Measurements from ENCODE around the gene XPO5.
A peak's percentile ranks its signal among the peaks of the same experiment; 100 is the strongest.
"Not testable (repeated sequence)": the region's sequence is repeated elsewhere in the genome, so short reads cannot be mapped to it uniquely, and the experiment has no call there.

The XPO5 gene

DNA sequence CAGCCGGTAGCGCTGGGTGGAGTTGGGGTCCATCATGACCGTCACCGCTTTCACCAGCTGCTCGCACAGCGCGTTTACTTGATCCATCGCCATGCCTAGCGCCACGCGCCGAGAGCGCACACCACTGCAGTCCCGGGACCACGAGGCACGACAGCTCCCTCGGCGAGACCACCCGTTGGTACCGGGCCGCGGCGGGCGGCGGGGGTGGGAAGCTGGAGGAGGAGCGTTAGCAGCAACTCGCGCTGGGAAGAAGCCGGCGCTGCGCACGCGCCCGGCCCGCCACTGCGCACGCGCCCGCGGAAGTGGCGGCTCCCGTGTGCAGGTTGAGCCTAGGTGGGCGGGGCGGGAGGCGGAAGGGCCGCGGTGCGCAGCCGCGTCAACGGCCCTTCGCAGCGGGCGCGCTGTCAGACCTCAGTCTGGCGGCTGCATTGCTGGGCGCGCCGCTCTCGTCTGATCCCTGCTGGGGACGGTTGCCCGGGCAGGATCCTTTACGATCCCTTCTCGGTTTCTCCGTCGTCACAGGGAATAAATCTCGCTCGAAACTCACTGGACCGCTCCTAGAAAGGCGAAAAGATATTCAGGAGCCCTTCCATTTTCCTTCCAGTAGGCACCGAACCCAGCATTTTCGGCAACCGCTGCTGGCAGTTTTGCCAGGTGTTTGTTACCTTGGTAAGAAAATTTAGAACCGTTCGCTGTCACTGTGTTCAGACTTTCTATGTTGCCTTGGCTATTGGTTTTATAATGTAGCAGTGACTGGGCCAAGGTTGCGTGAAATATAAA is at the start of gene XPO5, which contains the start of gene POLH:
Gene XPO5, minus strand, starts transcription at position 267 of the 780 bp plus-strand sequence. Its CDS starts 174 bp downstream, at position 93.
Gene POLH, plus strand, starts transcription at position 414 of the 780 bp plus-strand sequence. CDS start 6,135 bp downstream, outside the sequence.
- peak; percentile 94 to 96 (median 95) for DNase-seq

DNA sequence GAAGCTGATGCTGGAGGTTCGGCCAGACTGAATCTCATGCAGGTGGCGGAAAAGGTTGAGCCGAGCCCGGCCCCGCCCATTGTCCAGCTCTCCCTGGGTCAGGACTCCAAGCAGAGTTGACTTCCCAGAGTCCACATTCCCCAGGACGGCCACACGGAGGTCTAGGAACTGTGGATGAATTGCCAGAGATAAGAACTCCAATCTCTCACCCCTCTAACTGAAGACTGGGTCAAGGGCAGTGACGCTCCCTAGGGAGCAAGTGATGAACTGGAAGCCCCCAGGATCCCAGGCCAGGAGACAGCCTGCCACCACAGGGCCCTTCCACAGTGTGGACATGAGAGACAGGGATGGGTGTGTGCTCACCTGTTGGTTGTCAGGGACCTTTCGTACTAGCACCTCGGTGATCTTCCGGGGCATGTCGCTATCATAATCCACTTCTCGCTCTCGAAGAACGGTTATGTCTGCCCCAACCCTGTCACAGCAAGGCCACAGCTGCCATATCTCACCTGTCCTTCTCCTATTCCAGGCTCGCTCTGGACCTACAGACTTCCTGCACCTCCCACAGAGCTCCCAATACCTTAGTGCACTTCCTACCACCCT is 49.7 kb upstream of the XPO5 start:
- DNase-seq: no peak

DNA sequence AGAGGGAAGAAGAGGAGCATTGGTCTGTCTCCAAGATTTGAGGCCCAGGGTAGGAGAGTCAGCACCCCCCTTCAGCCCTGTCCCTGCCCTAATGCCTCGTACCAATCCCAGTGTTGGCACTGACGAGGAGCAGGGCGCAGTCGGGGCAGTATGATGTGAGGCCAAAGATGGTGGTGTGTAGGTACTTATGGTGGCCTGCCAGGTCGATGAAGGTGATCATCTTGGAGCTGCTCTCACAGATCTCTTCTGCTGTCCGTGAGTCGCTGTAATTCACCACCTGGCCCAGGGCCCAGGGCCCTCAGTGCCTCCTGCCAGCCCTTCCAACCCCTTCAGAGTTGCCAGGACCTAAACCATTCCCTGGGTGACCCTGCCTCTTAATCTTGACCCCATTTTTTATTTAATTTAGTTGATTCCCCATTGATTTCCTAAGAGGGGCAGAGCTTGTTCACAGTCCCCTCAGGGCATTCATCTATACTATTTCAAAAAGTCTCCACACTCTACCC is 49.0 kb upstream of the XPO5 start:
- DNase-seq: no peak

DNA sequence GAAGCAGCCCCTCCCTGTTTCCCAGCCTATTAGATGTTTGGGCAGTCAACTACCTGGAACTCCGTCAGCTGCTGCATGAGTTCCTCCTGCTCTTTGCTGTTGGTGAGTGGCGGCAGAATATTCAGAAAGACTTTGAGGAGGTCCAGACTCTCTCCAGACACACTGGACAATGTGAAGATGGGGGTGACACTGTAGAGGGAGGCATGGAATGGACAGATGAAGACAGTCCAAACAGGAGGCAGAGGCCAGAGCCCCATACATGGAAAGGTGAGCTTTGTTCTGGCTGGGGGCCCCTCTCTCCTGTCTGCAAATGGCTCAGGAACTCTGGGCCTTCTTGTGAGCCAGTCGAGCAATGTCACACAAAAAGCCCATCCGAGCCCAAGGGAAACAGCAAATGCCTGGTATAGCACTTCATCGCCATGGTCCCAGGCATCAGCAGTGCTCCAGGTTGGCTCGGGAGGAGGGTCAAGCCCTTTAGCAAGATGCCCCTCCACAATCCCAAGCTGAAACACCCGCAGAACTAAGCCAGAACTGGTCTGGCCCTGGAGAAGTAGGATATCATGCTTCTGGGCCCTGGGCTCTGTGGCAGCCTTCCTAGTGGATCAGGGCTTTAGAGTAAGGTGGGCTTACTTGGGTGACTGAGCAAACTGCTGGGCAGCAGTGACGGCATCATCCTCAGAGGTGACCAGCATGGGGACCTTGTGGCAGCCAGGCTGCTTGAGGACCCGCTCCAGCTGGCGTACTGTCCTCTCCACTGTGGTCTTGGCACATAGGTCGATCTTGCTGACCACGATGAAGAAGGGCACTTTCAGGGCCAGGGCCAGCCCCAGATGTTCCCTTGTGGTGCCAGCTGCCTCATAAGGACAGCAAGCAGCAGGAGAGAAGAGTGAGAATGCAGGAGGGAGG is 48.3 kb upstream of the XPO5 start:
- DNase-seq: no peak

DNA sequence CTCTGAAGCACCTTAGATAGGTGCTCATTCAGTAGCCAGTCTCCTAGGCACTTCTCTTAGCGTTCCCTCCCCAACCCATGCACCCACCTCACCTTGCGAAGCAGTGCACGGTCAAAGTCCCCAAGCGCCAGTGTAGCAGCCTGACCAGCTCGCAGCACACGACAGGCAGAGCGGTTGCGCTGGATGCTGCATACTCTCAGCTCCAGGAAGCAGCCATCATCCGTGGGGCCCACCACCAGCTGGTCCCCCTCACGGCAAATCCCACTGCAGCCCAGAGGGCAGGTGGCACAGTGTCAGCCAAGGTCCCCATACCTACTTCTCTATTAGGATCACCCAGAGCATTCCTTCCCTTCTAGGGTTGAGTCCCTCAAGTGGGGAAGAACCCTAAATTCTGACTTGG is 46.7 kb upstream of the XPO5 start:
- no peak for DNase-seq

DNA sequence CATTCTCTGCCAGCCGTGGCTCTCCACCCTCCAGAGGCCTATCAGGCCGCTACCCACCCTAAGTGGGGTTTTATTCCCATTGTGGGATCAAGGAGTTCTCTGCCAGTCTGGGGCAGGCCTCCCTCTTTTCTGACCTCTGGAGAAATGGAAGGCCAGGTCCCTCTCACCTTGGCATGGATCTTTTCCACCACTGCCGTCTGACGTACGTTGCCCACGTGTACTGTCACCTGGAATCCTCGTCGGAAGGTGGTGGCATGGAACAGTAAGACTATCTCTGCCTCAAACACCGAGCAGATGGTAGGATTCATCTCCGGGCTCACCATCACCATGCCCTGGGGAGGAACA is 46.0 kb upstream of the XPO5 start:
- DNase-seq: no peak

DNA sequence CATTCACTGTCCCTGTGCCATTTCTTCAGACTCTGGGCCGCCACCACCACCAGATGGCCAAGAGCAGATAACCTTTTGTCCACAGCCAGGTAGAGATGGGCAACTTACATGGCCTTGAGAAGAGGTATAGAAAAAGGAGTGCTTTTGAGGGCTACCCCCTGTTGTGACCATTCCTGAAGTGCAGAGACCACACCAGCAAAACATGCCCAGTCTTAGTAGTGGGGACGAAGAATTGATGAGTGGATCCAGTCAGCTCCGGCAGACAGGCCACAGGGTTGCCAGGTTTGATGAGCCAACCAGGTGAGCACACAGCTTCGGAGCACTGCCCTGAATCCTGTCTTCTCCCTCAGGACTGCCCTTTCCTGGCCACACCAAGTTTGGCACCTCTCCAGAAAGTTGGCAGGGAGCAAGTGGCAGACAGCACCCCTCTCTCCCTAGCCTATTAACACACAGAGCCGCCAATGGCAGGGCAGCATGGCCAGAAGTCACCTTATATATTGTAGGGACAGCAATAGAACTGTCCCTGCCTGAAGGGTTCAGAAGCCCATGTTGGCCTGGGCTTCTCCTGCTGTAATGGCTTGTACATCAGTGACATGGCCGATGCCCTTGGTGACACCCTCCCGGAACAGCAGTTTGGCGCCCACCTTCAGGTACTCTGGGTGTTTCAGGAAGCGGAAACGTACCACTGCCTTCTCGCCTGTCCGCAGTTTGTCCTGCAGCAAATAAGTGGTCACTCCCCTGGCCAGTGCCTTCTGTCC is 45.4 kb upstream of the XPO5 start:
- no peak for DNase-seq

DNA sequence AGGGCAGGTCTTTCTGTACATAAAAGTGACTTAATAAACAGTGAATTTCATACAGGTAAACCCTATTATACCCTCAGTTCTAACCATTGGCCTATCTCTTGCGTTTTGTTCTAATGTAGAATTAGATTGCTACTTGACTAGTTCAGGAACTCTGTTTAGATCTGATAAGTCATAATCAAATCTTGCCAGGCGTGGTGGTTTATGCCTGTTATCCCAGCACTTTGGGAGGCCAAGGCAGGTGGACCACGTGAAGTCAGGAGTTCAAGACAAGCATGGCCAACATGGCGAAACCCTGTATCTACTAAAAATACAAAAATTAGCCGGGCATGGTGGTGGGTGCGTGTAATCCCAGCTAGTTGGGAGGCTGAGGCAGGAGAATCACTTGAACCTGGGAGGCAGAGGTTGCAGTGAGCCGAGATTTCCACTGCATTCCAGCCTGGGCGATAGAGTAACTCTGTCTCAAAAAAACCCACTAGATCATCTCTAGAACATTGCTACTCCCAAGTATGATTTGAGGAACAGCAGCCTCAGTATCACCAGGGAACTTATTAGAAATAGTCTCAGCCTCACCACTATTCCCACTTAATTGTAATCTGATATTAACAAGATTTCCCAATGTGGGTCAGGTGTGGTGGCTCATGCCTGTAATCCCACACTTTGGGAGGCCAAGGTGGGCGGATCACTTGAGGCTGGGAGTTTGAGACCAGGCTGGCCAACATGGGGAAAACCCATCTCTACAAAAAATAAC is 41.1 kb upstream of the XPO5 start:
- no peak for DNase-seq

DNA sequence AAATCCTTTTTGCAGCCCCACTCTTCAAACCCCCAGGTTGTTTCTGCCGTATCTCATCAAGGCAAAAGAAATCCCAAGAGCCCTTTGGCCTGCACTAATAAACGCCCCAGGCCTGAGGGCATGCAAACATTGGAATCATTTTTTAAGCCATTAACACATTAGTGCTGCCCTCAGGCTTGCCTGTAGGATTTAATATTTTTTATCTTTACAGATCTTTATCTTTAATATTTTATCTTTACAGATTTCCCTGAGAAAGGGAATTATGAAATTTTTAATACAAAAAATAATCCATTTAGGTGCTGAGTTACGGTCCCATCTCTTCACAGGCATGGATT is 38.5 kb upstream of the XPO5 start:
- no peak for DNase-seq

DNA sequence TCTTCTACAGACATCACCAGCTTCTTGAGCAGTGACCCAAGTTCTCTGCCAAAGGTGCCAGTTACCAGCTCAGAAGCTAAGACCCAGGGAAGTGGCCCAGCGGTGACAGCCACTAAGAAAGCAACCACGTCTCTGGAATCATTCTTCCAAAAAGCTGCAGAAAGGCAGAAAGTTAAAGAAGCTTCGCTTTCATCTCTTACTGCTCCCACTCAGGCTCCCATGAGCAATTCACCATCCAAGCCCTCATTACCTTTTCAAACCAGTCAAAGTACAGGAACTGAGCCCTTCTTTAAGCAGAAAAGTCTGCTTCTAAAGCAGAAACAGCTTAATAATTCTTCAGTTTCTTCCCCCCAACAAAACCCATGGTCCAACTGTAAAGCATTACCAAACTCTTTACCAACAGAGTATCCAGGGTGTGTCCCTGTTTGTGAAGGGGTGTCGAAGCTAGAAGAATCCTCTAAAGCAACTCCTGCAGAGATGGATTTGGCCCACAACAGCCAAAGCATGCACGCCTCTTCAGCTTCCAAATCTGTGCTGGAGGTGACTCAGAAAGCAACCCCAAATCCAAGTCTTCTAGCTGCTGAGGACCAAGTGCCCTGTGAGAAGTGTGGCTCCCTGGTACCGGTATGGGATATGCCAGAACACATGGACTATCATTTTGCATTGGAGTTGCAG is 38.0 kb upstream of the XPO5 start:
- DNase-seq: no peak

DNA sequence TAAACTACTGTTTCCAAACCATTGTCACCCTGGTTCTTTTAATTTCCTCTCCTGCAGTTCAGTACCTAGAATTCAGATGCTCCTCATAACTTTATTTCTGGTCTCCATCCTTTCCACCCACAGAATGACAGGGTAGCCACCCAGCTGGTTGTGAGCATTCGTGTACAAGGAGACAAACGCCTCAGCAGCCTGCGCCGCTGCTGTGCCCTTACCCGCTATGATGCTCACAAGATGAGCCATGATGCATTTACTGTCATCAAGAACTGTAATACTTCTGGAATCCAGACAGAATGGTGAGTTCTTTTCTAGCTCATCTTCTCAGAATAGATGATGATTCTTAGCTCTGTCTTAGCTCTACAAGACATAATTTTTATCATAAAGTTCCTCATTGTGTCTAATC is 34.6 kb upstream of the XPO5 start:
- no peak for DNase-seq

DNA sequence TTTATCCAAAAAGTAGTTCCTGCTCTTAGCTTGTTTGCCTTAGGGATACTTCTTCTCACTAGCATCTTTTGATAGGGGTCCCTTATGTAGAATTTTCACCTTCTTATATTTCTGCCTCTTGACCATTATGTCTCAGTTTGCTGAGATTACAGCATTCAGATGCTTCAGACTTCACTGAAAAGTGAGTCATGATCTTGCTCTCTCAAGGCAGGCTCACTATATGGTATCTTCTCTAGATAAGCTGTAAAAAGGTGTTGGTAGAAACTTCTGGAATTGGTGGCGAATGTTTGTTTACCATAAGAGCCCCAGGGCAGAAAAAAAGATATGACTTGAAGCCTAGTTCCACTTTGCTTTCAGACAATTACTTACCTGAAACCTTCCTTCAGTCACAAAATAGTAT is 33.6 kb upstream of the XPO5 start:
- no peak for DNase-seq

DNA sequence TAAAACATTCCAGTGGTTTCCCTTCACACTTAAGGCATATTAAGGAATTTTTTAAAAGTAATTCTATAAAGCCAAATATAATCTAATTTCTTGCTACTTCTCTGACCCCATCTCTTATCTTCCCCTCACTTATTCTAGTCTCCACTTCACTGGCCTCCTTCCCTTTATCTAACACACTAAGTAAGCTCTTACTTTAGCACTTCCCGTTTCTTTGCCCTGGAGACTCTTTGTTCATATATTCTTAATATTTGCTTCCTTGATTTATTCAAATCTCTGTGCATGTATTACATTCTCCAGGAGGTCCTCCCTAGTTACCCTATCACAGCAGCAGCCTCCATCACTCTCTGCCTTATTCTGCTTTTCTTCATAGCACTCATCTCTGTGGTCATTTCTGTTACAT is 33.0 kb upstream of the XPO5 start:
- no peak for DNase-seq

DNA sequence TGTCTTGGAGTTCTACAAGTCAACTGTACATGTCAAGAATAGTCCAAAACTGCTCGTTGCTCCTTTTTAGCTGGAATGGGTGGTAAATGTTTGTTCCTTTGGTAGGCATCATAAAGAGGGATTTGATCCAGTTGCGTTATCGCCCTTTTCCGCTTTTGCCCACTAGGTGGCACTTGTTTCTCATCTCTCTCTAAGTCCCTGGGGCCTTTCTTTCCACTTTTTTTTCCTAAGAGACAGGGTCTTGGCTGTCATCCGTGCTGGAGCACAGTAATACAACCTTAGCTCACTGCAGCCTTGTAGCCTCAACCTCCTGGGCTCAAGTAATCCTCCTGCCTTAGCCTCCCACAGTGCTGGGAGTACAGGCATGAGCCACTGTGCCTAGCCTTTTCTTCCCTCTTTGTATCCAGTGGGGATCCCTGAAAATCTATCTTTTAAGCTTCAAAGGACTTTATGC is 32.5 kb upstream of the XPO5 start:
- DNase-seq: peak; percentile 47 to 78 (median 57)

DNA sequence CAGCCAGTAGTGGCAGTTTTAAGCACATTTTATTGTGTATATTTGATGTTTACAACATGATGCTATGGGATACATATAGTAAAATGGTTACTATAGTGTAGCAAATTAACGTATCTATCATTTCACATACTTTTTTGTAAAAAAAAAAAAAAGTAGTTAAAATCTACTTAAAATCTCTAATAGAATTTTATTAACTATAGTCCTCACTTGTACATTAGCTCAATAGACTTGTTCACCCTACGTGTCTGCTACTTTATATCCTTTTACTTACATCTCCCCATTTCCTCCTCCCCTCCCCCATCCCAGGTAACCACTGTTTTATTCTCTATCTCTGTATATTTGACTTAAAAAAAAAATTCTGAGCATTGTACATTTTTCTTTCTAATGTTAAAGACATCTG is 30.2 kb upstream of the XPO5 start:
- no peak for DNase-seq

DNA sequence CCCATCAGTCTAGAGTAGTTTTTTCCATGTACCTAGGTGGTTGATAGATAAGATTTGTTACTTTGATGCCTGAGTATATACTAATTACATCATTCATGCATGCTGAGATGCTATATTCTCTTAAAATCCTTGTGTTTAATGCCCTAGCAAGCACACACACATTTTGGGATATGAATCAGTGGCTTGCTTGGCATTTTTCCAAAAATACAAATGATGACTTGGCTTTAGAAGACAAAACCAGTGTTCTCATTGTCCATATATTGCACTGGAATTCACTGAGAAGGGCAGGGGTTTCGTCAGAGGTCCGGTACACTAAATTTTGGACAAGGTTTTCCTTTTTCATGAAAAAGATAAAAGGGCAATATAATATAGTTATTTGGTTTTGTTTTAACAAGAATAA is 28.3 kb upstream of the XPO5 start:
- no peak for DNase-seq

DNA sequence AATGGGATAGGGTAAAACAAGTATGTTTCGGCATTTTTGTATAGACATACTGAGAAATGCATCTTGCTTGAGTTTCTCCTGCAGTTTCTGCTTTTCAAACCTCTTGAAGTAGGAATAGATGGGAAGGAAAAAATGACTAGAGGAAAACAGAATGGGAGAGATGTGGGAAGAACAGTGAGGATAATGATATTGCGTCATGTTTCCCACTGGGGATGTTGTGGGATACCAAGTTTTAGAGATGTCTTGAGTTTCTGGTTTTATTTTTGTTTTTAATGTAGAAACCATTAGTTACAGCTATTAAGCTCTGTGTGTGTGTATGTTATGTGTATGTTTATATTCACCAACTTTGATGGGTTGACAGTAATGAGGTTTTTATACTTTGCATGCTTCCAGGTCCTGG is 24.8 kb upstream of the XPO5 start:
- DNase-seq: no peak

DNA sequence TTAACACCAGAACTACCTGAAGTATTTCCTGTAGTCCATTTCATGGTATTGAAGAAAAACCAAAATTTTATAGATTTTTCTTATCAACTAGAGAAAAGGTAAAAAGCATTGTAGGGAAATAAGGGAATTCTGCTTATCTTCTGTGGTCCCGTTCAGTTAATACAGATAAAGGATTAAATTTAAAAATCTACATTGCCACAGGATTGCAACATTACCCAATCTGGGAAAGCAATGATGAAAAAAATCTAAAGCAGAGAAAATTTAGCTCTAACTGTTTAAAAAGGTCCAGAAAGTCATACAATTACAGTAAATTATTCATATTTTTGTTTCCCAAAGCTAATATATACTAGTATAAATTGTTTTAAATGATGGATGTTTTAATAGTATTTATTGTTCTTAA is 18.1 kb upstream of the XPO5 start:
- DNase-seq: no peak

DNA sequence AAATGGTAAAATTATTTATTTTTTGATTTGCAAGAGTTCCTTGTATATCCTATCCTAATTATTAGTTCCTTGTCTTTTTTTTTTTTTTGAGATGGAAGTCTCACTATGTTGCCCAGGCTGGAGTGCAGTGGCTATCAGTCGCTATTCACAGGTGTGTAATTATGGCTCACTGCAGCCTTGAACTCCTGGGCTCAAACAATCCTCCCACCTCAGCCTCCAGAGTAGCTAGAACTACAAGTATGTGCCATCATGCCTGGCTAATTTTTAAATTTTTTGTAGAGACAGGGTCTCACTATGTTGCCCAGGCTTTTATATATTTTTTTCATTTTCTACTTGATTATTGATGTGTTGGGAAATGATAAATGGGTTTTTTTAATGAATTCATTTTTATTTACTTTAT is 13.7 kb upstream of the XPO5 start:
- DNase-seq: not testable (repeated sequence)

DNA sequence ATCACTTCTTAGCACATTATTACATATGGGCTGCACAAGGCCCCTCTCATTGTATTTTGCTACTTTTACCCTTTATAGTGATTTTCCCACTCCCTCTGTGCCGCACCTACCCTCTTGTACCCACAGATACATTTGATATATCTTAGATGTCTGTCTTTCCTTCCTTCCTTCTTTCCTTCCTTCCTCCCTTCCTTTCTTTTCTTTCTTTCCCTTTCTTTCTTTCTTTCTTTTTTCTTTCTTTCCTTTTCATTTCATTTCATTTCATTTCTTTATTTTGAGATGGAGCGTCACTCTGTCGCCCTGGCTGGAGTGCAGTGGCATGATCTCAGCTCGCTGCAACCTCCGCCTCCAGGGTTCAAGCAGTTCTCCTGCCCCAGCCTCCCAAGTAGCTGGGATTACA is 12.4 kb upstream of the XPO5 start:
- DNase-seq: no peak

DNA sequence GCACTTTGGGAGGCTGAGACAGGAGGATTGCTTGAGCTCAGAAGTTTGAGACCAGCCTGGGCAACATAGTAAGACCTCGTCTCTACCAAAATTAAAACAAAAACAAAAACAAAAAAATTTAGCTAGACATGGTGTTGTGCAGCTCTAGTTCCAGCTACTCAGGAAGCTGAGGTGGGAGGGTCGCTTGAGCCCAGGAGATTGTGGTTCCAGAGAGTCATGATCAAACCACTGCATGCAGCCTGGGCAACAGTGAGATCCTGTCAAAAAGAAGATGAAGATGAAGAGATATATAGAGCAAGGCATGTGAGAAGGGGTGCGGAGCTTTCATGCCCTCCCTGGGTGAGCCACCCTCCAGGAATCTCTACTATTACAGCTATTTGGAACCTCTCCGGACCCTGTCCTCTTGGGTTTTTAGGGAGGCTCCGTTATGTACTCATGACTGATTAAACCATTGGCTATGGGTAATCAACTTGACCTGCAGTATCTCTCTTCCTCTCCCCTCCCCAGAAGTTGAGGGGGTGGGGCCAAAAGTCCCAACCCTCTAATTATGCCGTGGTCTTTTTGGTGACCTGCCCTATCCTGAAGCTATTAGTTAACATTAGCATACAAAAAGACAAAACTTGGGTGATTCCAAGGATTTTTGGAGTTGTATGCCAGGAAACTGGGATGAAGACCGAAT is 9.2 kb upstream of the XPO5 start:
- no peak for DNase-seq
